ENCODE data around the gene C1RL. TPM values are rescaled to one million over a fixed set of nuclear protein-coding genes. Genes with fewer than 3 reads are reported as not detected.

C1RL gene
- total RNA-seq, 1 experiment from 2014 or later: 8.9 TPM

- no peaks in the 10 kb centered on the region for H3K9me2 ChIP-seq (replicated peaks; ENCODE audit: low read length)
- H2AFZ ChIP-seq (ENCODE audit: low read length): no peak overlapping the region
- intact Hi-C loops (cut with micrococcal nuclease): no loop called here
- DNase-seq (no peak), ATAC-seq (no peak)
- H3K4me2 ChIP-seq (ENCODE audit: low read length): no peak overlapping the region
- H3K4me3 ChIP-seq (ENCODE audit: low read length): no peak overlapping the region
- H3K27ac ChIP-seq (ENCODE audit: low read length): no peak overlapping the region
- H4K20me1 ChIP-seq (ENCODE audit: low read length): no peaks in the 10 kb centered on the region
- ChIA-PET CTCF (no interaction called here), POLR2A (ENCODE audit: unreplicated experiment) (no interaction called here)
- TF ChIP-seq EZH2phosphoT487 (IDR thresholded peaks at IDR 0.05; ENCODE audit: borderline replicate concordance, low read length) (no peak), CTCF (conservative IDR thresholded peaks at IDR 0.05; ENCODE audit: low read depth, low read length) (no peak), EZH2 (IDR thresholded peaks at IDR 0.05; ENCODE audit: low read length, unreplicated experiment) (no peak)
- H3K9me3 ChIP-seq (ENCODE audit: low read length): no peaks in the 10 kb centered on the region
- H3K9ac ChIP-seq (ENCODE audit: low read length): no peak overlapping the region
- no peaks in the 10 kb centered on the region for H3K79me2 ChIP-seq (ENCODE audit: low read length)
- no peaks in the 10 kb centered on the region for H3K27me3 ChIP-seq (ENCODE audit: low read length)
- peaks cover 3% of the 10 kb centered on the region; the same call in 1 of the 2 replicates for H3K4me1 ChIP-seq (ENCODE audit: insufficient read depth, low read length)
- no TSS peak for BruUV-seq (replicated peaks)
- no peaks in the 10 kb centered on the region for H3F3A ChIP-seq (ENCODE audit: low read length, unreplicated experiment)
- no peaks in the 10 kb centered on the region for H3K36me3 ChIP-seq (ENCODE audit: low read depth, low read length)
These were observed 12.7 kb downstream of the C1RL start for GRCh38 chr12:7096006-7096932.

DNA sequence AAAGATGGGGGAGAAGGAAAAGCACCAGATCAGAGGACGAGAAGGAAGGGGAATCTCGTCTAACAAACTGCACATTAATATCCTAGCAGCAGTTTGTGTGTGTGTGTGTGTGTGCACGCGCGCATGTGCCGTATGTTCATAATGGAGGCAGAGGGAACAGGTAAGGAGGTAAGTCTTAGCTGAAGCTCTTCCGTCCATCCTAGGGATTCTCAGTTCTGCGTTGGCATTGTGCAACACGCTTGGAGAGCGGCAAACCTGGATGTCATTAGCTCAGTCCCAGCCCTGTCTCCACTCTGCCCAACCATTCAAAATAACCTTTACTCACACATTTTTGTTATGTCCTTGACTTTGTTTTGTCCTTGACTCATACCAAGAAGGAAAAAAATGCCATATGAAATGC, 15.1 kb downstream of the C1RL start:
- Histone ChIP-seq H3K36me3 (ENCODE audit: low read depth, low read length) (no peaks in the 10 kb centered on the region), H3K9ac (ENCODE audit: low read length) (no peak overlapping the region), H3K27ac (ENCODE audit: low read length) (no peak overlapping the region), H3K4me1 (ENCODE audit: insufficient read depth, low read length) (peaks cover 3% of the 10 kb centered on the region; the same call in 1 of the 2 replicates), H3K4me2 (ENCODE audit: low read length) (no peak overlapping the region), H4K20me1 (ENCODE audit: low read length) (no peaks in the 10 kb centered on the region), H3K4me3 (ENCODE audit: low read length) (no peak overlapping the region), H2AFZ (ENCODE audit: low read length) (no peak overlapping the region), H3K9me3 (ENCODE audit: low read length) (no peaks in the 10 kb centered on the region), H3K27me3 (ENCODE audit: low read length) (no peaks in the 10 kb centered on the region), H3K79me2 (ENCODE audit: low read length) (no peaks in the 10 kb centered on the region), H3F3A (ENCODE audit: low read length, unreplicated experiment) (no peaks in the 10 kb centered on the region), H3K9me2 (replicated peaks; ENCODE audit: low read length) (no peaks in the 10 kb centered on the region)
- TF ChIP-seq EZH2 (IDR thresholded peaks at IDR 0.05; ENCODE audit: low read length, unreplicated experiment) (no peak), CTCF (conservative IDR thresholded peaks at IDR 0.05; ENCODE audit: low read depth, low read length) (no peak), EZH2phosphoT487 (IDR thresholded peaks at IDR 0.05; ENCODE audit: borderline replicate concordance, low read length) (no peak)
- ChIA-PET CTCF (interaction anchor here (0.6 kb wide), 1 partner anchor 17 kb away, joined by 3 read pairs; no protein-coding TSS in a partner anchor), POLR2A (ENCODE audit: unreplicated experiment) (no interaction called here)
- no TSS peak for BruUV-seq (replicated peaks)
- ATAC-seq (no peak), DNase-seq (no peak)
- intact Hi-C loops (cut with micrococcal nuclease): loop anchor here (2.0 kb wide), 1 partner anchor 75 kb away; the partner anchor contains the start of gene LPCAT3

- no TSS peak for BruUV-seq (replicated peaks)
- ChIA-PET CTCF (no interaction called here), POLR2A (ENCODE audit: unreplicated experiment) (no interaction called here)
- no peaks in the 10 kb centered on the region for H4K20me1 ChIP-seq (ENCODE audit: low read length)
- no peaks in the 10 kb centered on the region for H3F3A ChIP-seq (ENCODE audit: low read length, unreplicated experiment)
- H2AFZ ChIP-seq (ENCODE audit: low read length): no peak overlapping the region
- H3K27ac ChIP-seq (ENCODE audit: low read length): no peak overlapping the region
- H3K9me2 ChIP-seq (replicated peaks; ENCODE audit: low read length): no peaks in the 10 kb centered on the region
- DNase-seq (no peak), ATAC-seq (no peak)
- H3K36me3 ChIP-seq (ENCODE audit: low read depth, low read length): no peaks in the 10 kb centered on the region
- no peak overlapping the region for H3K4me2 ChIP-seq (ENCODE audit: low read length)
- no peaks in the 10 kb centered on the region for H3K79me2 ChIP-seq (ENCODE audit: low read length)
- peaks cover 3% of the 10 kb centered on the region; the same call in 1 of the 2 replicates for H3K4me1 ChIP-seq (ENCODE audit: insufficient read depth, low read length)
- no peak overlapping the region for H3K4me3 ChIP-seq (ENCODE audit: low read length)
- no peak overlapping the region for H3K9ac ChIP-seq (ENCODE audit: low read length)
- H3K27me3 ChIP-seq (ENCODE audit: low read length): no peaks in the 10 kb centered on the region
- TF ChIP-seq EZH2phosphoT487 (IDR thresholded peaks at IDR 0.05; ENCODE audit: borderline replicate concordance, low read length) (no peak), CTCF (conservative IDR thresholded peaks at IDR 0.05; ENCODE audit: low read depth, low read length) (no peak), EZH2 (IDR thresholded peaks at IDR 0.05; ENCODE audit: low read length, unreplicated experiment) (no peak)
- H3K9me3 ChIP-seq (ENCODE audit: low read length): no peaks in the 10 kb centered on the region
- intact Hi-C loops (cut with micrococcal nuclease): loop anchor here (2.0 kb wide), 1 partner anchor 75 kb away; the partner anchor contains the start of gene LPCAT3
These were observed 15.5 kb downstream of the C1RL start for GRCh38 chr12:7093486-7093885.

Data from PC-3 (cell line).